Measurements from ENCODE around the gene HK3.

HK3 gene

DNA sequence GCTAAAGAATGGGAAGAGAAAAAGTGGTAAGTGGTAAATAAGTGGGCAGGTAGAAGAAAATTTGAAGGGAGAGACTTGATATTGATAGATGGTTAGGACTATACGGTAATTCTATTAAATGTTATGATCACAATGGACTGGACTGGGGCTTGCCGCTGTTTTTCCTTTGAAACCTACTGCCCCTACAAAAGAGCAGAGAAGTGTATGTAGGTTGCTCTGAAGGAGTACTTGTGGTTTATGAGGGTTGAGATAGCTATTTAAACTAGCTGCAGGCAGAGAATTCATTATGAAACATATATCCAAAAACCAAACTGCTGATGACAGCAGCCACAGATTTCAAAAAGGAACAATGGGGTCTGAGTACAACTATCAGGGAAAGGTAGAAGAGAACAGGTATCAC is 16.8 kb upstream of the HK3 start:
- DNase-seq (ENCODE audit: insufficient read length, low spot score) (no peak), FAIRE-seq (no peak)
- no peak for TF ChIP-seq POLR2A (IDR thresholded peaks at IDR 0.05; ENCODE audit: low read depth, low read length)

DNA sequence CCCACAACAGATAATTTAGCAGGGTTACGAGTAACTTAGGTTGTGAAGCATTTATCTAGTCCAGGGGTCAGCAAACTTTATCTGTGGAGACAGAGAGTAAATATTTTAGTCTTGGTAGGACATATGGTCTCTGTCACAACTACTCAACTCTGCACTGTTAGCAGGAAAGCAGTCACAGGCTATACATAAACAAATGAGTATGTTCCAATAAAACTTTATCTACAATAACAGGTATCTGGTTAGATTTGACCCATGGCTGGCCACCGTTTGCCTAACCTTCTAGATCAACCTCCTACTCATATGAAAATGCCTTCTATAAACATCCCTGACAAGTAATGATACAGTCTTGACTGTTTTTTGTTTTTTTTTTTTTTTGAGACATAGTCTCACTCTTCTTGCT is 13.0 kb upstream of the HK3 start:
- FAIRE-seq (no peak), DNase-seq (ENCODE audit: insufficient read length, low spot score) (no peak)
- TF ChIP-seq POLR2A (IDR thresholded peaks at IDR 0.05; ENCODE audit: low read depth, low read length) = no peak

- no peak for DNase-seq (ENCODE audit: insufficient read length, low spot score)
- no peak for TF ChIP-seq POLR2A (IDR thresholded peaks at IDR 0.05; ENCODE audit: low read depth, low read length)
- no peak for FAIRE-seq
These were observed 9.7 kb upstream of the HK3 start for GRCh38 chr5:176908675-176909368.

DNA sequence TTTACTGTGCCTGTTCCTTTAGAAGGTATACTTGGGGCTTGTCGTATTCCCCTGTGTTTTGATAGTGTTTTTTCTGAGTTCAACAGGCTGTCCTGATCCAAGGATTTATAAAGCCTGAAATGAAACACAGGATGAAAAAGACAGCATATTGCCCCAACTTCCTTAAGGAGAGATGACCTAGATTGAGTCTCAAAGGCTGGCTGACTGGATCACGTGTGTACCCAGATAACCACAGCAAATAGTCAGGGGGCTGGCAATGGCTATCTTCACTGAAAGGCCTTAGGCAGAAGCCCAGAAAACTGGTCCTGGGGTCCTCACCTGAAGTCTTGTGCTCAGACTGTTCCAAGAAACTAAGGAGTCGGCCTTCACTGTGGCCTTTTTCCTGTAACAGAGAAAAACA is 7.7 kb upstream of the HK3 start:
- no peak for FAIRE-seq
- DNase-seq (ENCODE audit: insufficient read length, low spot score) = no peak
- TF ChIP-seq POLR2A (IDR thresholded peaks at IDR 0.05; ENCODE audit: low read depth, low read length) = no peak

GRCh38 chr5:176906126-176906525 is 7.0 kb upstream of the HK3 start:
- DNase-seq (ENCODE audit: insufficient read length, low spot score) (no peak), FAIRE-seq (no peak)
- TF ChIP-seq POLR2A (IDR thresholded peaks at IDR 0.05; ENCODE audit: low read depth, low read length) = no peak

- no peak for TF ChIP-seq POLR2A (IDR thresholded peaks at IDR 0.05; ENCODE audit: low read depth, low read length)
- no peak for FAIRE-seq
- DNase-seq (ENCODE audit: insufficient read length, low spot score) = no peak
These were observed 5.1 kb upstream of the HK3 start for GRCh38 chr5:176904276-176904675.

DNA sequence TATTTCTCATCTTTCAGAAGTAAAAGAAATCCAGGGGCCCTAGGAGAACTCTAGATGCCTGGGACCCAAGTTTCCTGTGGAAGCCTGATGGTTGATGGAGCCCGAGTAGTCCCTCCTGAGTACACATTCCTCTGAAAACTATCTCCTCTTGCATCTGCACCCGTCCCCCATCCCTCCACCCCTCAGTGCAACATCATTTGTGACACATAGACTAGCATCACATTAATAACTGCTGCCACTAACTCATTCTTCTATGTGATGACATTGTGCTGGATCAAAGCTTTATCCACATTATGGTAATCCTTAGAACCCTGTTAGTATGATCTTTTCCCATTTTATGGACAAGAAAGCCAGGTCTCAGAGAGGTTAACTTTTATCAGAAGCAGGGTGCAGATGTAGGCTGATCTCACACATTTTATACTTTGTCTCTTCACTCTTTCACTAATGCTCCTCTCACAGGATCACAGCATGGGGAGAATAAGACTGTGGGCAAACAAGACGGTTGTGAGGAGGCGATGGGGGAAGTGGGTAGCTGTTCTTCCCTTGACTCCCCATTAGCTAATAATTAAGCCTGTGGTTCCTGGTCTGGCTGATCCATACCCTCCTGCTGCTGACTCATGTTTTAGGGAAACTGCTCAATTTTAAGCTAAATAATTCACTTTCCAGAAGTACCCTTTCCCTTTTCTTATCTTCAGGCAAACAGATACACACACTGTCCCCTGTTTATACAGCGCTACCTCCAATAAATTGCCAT is 3.9 kb upstream of the HK3 start:
- FAIRE-seq = no peak
- TF ChIP-seq POLR2A (IDR thresholded peaks at IDR 0.05; ENCODE audit: low read depth, low read length) = no peak
- DNase-seq (ENCODE audit: insufficient read length, low spot score) = no peak

DNA sequence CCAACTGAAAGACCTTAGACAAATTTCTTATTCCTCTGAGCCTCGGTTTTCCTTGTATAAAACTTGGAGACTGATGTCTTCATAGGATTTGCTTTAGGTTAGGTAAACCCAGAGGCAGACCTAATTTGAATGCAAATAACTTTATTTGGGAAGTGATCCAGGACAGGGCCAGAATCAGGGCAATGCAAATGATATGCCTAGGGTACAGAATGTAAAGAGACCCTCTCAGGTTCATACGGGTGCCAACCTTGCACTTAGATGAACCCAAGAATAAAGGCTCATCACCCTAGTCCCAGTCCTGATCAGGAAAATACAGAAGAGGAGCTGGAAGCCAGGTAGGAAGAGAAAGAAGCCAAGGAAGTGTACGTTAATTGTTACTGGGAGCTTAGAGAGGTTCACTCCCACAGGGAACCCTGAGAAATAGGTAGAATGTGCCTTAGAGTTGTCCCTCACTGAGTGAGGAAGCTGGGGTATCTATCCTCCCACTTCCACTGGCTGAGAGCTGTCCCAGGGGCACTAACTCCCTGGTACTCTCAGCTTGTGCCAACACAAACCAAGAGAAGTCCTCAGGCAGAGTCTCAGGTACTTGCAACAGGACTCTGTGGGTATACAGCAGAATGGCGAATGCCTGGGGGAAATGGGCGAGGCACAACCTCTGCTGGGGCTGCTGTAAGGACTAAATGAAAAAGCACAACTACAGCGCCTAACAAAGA is 3.1 kb upstream of the HK3 start:
- no peak for TF ChIP-seq POLR2A (IDR thresholded peaks at IDR 0.05; ENCODE audit: low read depth, low read length)
- no peak for DNase-seq (ENCODE audit: insufficient read length, low spot score)
- FAIRE-seq = no peak

GRCh38 chr5:176901260-176902101 is 2.3 kb upstream of the HK3 start:
- no peak for TF ChIP-seq POLR2A (IDR thresholded peaks at IDR 0.05; ENCODE audit: low read depth, low read length)

DNA sequence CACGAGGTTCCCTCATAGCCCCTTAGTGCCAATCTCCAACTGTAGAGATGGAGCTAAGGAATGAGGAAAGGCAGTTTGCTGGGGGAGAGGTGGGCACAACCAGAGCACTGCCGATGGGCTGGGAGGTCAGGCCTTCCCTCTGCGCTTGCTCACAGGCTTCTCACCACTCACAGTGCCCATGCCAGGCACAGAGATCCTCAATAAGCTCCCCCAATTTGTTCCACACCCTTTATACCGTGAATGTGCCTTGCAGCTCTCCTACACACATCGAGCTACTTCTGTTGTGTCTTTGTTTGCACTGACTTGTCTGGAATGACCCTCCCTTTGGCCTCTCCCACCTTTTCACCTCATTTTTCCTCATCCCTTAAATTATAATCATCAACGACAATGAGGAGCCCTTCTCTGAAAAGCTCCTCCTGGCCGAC is 1.6 kb upstream of the HK3 start:
- no peak for FAIRE-seq
- no peak for DNase-seq (ENCODE audit: insufficient read length, low spot score)

More at GRCh38 chr5:176901260-176902101, 2.3 kb upstream of the HK3 start:
- FAIRE-seq = no peak
- DNase-seq (ENCODE audit: insufficient read length, low spot score) = no peak

GRCh38 chr5:176899946-176900779 is 1.0 kb upstream of the HK3 start:
- DNase-seq (ENCODE audit: insufficient read length, low spot score) = no peak
- no peak for FAIRE-seq
- no peak for TF ChIP-seq POLR2A (IDR thresholded peaks at IDR 0.05; ENCODE audit: low read depth, low read length)

More for the DNA sequence above, 1.6 kb upstream of the HK3 start:
- TF ChIP-seq POLR2A (IDR thresholded peaks at IDR 0.05; ENCODE audit: low read depth, low read length) = no peak

- DNase-seq (ENCODE audit: insufficient read length, low spot score) = no peak
- TF ChIP-seq POLR2A (IDR thresholded peaks at IDR 0.05; ENCODE audit: low read depth, low read length) = no peak
- FAIRE-seq = no peak
These were observed 1.9 kb downstream of the HK3 start for GRCh38 chr5:176897263-176897662.

DNA sequence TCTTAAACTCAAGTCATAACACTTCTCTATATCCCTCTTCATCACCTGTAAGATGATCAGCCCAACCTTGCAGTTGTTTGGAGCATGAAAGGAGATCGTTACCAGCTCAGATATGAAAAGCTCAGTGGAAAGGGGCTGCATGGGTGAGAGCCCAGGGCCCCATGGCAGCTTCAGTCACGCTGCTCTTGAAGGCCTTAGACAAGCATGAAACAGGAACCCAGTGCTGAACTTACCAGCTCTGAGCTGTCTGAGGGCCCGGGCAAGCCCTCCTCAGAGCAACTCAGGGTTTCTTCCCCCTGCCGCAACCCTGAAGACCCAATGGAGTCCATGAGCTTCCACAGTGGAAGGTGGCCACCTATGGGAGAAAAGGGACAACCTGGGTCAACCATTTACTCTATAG is 3.3 kb downstream of the HK3 start:
- FAIRE-seq (no peak), DNase-seq (ENCODE audit: insufficient read length, low spot score) (no peak)
- no peak for TF ChIP-seq POLR2A (IDR thresholded peaks at IDR 0.05; ENCODE audit: low read depth, low read length)

Measured in H54 (cell line).